PFSK-1 (cell line): ENCODE results near the gene ADRB2.

Source experiments
- FOXP2 ChIP-seq: optimal IDR thresholded peaks from 2 replicates; pipeline ENCODE3; 2011; ENCODE audit warnings: borderline replicate concordance, control low read depth, inconsistent platforms; ENCODE audit not compliant: insufficient read depth; ENCODE audit errors: extremely low read length, extremely low read depth
- POLR2AphosphoS5 ChIP-seq: IDR thresholded peaks from 2 replicates; pipeline ENCODE4 v1.6.1; 2012; ENCODE audit warnings: low read depth, mild to moderate bottlenecking, control low read depth, low read length, moderate library complexity
- SIN3A ChIP-seq: IDR thresholded peaks from 2 replicates; pipeline ENCODE4 v1.6.1; 2012; ENCODE audit warnings: mild to moderate bottlenecking, low read length, moderate library complexity, borderline replicate concordance; ENCODE audit not compliant: insufficient read depth
- TAF1 ChIP-seq: IDR thresholded peaks from 2 replicates; pipeline ENCODE4 v1.6.1; 2012; ENCODE audit warnings: low read length, control low read depth, borderline replicate concordance; ENCODE audit not compliant: insufficient read depth
- TF ChIP-seq, protein P1 (sequence below), 2 experiments: IDR thresholded peaks; 2 replicates each; pipeline versions ENCODE4 v1.6.1 to v1.8.0; 2011 to 2012; ENCODE audit warnings: low read depth in 2 of 2, low read length in 2 of 2, control low read depth in 1 of 2, inconsistent platforms in 1 of 2, mild to moderate bottlenecking in 1 of 2, moderate library complexity in 1 of 2; ENCODE audit not compliant: insufficient read depth in 1 of 2

ADRB2 gene

GRCh38 chr5:148841519-148841918 is 15.1 kb downstream of the ADRB2 start:
- no peak for TF ChIP-seq POLR2AphosphoS5
- no peak for TF ChIP-seq SIN3A
- TF ChIP-seq FOXP2 = no peak

GRCh38 chr5:148842161-148842560 is 15.8 kb downstream of the ADRB2 start:
- no peak for TF ChIP-seq SIN3A
- TF ChIP-seq, protein P1, sequence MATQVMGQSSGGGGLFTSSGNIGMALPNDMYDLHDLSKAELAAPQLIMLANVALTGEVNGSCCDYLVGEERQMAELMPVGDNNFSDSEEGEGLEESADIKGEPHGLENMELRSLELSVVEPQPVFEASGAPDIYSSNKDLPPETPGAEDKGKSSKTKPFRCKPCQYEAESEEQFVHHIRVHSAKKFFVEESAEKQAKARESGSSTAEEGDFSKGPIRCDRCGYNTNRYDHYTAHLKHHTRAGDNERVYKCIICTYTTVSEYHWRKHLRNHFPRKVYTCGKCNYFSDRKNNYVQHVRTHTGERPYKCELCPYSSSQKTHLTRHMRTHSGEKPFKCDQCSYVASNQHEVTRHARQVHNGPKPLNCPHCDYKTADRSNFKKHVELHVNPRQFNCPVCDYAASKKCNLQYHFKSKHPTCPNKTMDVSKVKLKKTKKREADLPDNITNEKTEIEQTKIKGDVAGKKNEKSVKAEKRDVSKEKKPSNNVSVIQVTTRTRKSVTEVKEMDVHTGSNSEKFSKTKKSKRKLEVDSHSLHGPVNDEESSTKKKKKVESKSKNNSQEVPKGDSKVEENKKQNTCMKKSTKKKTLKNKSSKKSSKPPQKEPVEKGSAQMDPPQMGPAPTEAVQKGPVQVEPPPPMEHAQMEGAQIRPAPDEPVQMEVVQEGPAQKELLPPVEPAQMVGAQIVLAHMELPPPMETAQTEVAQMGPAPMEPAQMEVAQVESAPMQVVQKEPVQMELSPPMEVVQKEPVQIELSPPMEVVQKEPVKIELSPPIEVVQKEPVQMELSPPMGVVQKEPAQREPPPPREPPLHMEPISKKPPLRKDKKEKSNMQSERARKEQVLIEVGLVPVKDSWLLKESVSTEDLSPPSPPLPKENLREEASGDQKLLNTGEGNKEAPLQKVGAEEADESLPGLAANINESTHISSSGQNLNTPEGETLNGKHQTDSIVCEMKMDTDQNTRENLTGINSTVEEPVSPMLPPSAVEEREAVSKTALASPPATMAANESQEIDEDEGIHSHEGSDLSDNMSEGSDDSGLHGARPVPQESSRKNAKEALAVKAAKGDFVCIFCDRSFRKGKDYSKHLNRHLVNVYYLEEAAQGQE (IDR thresholded peaks at IDR 0.05; ENCODE audit: insufficient read depth in 1 of 2, low read depth in 2 of 2, low read length in 2 of 2) = no peak
- no peak for TF ChIP-seq FOXP2
- TF ChIP-seq POLR2AphosphoS5 = no peak
- TF ChIP-seq TAF1 = no peak

DNA sequence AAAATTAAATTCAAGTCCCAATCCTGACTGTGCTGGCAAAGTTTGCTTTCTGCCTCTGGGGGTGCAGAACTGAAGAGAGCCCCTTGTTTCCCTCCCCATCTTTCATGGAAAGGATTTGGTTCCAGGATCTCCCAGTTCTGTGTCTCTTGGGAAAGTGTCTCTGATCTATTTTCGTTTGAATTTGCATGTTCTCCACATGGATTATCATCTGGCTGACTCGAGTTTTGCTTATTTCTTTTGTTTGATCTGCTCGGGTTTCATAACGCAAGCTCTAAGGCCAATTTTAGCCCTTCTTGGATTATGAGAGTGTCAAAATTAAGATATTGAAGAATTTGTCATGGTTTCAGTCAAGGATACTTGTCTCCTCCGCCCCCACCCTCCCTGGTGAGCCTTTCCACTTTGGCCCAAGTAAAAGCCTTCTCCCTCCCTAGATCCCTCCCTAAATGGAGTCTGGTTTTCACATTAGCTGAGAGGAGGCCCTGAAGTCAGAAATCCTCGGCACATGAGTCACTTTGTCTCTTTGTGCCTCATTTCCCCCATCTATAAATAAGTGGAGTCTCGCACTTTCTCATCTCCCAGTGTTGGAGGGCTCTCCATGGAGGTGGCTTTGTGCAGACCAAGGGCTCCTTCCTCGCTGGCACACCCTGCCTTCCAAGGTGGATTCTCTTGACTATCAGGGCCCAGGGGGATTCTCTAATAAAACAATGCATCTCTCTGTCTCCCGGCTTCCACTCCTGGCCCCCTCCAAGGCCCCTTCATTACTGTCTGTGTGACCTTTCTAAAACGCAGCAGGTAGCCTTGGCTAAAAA is 17.3 kb downstream of the ADRB2 start:
- no peak for TF ChIP-seq FOXP2
- TF ChIP-seq, protein P1 (IDR thresholded peaks at IDR 0.05; ENCODE audit: insufficient read depth in 1 of 2, low read depth in 2 of 2, low read length in 2 of 2) = no peak
- TF ChIP-seq POLR2AphosphoS5 = no peak
- no peak for TF ChIP-seq SIN3A
- TF ChIP-seq TAF1 = no peak

- TF ChIP-seq, protein P1 (IDR thresholded peaks at IDR 0.05; ENCODE audit: insufficient read depth in 1 of 2, low read depth in 2 of 2, low read length in 2 of 2) = no peak
- TF ChIP-seq POLR2AphosphoS5 (no peak), SIN3A (no peak), FOXP2 (no peak), TAF1 (no peak)
These were observed 18.2 kb downstream of the ADRB2 start for GRCh38 chr5:148844433-148845280.

DNA sequence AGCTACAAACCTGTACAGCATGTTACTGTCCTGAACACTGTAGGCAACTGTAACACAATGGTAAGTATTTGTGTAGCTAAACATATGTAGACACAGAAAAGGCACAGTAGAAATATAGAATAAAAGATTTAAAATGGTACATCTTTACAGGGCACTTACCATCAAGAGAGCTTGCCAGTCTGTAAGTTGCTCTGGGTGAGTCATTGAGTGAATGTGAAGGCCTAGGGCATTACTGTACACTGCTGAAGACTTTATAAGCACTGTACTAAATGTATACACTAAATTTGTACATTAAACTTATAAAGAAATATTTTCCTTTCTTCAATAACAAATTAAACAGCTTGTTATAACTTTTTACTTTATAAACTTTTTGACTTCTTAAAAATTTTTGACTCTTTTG is 20.5 kb downstream of the ADRB2 start:
- no peak for TF ChIP-seq FOXP2
- TF ChIP-seq, protein P1 (IDR thresholded peaks at IDR 0.05; ENCODE audit: insufficient read depth in 1 of 2, low read depth in 2 of 2, low read length in 2 of 2) = no peak
- no peak for TF ChIP-seq TAF1
- no peak for TF ChIP-seq SIN3A
- no peak for TF ChIP-seq POLR2AphosphoS5
